ENCODE results near the gene ELL2.

DNA sequence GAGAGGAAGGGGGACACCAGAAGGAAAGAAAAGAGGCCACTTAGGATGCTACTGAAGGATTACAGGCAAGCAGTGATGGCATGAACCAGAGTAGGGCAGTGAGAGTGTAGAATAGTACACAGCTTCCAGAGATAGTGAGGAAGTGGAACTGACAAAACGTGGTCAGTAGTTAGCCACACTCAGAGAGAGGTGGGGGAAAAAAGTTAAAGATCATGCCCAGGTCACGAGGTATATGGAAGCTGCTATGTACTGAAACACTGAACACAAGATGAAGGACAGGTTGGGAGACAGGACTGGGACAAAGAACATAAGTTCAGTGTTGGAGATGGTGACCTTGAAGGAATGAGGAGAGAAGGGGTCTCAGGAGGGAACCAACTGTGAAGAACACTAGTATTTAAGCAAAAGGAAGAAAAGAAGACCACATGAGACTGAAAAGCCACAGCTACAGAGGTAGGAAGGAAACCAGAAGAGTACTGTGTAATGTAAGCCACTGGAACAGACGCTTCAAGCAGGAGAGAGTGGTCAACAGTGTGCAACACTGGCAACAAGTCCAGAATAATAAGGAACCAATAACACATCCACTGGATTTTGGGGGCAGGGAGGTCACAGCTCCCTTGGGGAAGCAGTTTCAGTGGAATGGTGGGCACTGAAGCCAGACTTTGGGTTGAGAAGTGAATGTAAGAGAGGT lies 45.5 kb downstream of the ELL2 start:
- TF ChIP-seq CTCF (IDR thresholded peaks at IDR 0.05 in 8 of 11, conservative IDR thresholded peaks at IDR 0.05 in 3 of 11), result no peak
- TF ChIP-seq POLR2AphosphoS5 (IDR thresholded peaks at IDR 0.05), result no peak
- TF ChIP-seq POLR2A (IDR thresholded peaks at IDR 0.05), result no peak
